MM.1S (cell line): Measurements from ENCODE around the gene PEX14.

Experiments used
- DNase-seq: peaks from one replicate; pipeline ENCODE4 v3.0.0-alpha.2; 2015
- H2AFZ ChIP-seq: fragments of 300-600 bp; sonication (generic); 2 replicates; pipeline ENCODE4 v1.6.0; 2016; ENCODE audit warnings: antibody characterized with exemption, low read length
- H3F3A ChIP-seq: fragments of 300-600 bp; sonication (generic); 2 replicates; pipeline ENCODE4 v1.6.1; 2016; ENCODE audit warnings: mild to moderate bottlenecking, antibody characterized with exemption, low read length, moderate library complexity, mixed read lengths; ENCODE audit not compliant: insufficient read depth
- H3K27ac ChIP-seq: fragments of 300-600 bp; sonication (generic); 2 replicates; pipeline ENCODE4 v1.5.1; 2016; ENCODE audit warnings: mild to moderate bottlenecking, low read length
- H3K27me3 ChIP-seq: fragments of 300-600 bp; sonication (generic); replicated peaks from 2 replicates; pipeline ENCODE4 v1.6.0; 2016; ENCODE audit warnings: low read length; ENCODE audit not compliant: insufficient read depth
- H3K36me3 ChIP-seq: fragments of 300-600 bp; sonication (generic); replicated peaks from 2 replicates; pipeline ENCODE4 v1.6.1; 2016; ENCODE audit warnings: mild to moderate bottlenecking, low read length, mixed read lengths; ENCODE audit not compliant: insufficient read depth
- H3K4me1 ChIP-seq: fragments of 300-600 bp; sonication (generic); 2 replicates; pipeline ENCODE4 v1.6.1; 2016; ENCODE audit warnings: low read length, mixed read lengths
- H3K4me2 ChIP-seq: fragments of 300-600 bp; sonication (generic); 2 replicates; pipeline ENCODE4 v1.6.0; 2016; ENCODE audit warnings: low read depth, low read length
- H3K4me3 ChIP-seq: fragments of 300-600 bp; sonication (generic); 2 replicates; pipeline ENCODE4 v1.5.1; 2016; ENCODE audit warnings: low read length, mixed read lengths
- H3K79me2 ChIP-seq: fragments of 300-600 bp; sonication (generic); 2 replicates; pipeline ENCODE4 v1.6.1; 2016; ENCODE audit warnings: mixed run types, low read length, mixed read lengths
- H3K9ac ChIP-seq: fragments of 300-600 bp; sonication (generic); 2 replicates; pipeline ENCODE4 v1.6.1; 2016; ENCODE audit warnings: low read length, mixed read lengths
- H3K9me2 ChIP-seq: fragments of 300-600 bp; sonication (generic); replicated peaks from 2 replicates; pipeline ENCODE4 v1.6.1; 2016; ENCODE audit warnings: mild to moderate bottlenecking, low read length, mixed read lengths; ENCODE audit not compliant: insufficient read depth
- H3K9me3 ChIP-seq: fragments of 300-600 bp; sonication (generic); replicated peaks from 2 replicates; pipeline ENCODE4 v1.6.1; 2016; ENCODE audit warnings: mild to moderate bottlenecking, low read length, mixed read lengths; ENCODE audit not compliant: insufficient read depth
- H4K20me1 ChIP-seq: fragments of 300-600 bp; sonication (generic); 2 replicates; pipeline ENCODE4 v1.6.1; 2016; ENCODE audit warnings: mild to moderate bottlenecking, low read length, moderate library complexity, mixed read lengths; ENCODE audit not compliant: insufficient read depth
- EZH2 ChIP-seq: fragments of 300-600 bp; sonication (generic); optimal IDR thresholded peaks from 2 replicates; pipeline ENCODE3; 2017; ENCODE audit warnings: low read depth, mild to moderate bottlenecking, antibody characterized with exemption, low read length, mixed read lengths
- EZH2phosphoT487 ChIP-seq: fragments of 300-600 bp; sonication (generic); IDR thresholded peaks from 2 replicates; pipeline ENCODE4 v1.6.1; 2018; ENCODE audit warnings: antibody characterized with exemption, low read length
- TF ChIP-seq, protein P1 (sequence below): fragments of 300-600 bp; sonication (generic); IDR thresholded peaks from 2 replicates; pipeline ENCODE4 v1.5.1; 2016; ENCODE audit warnings: antibody characterized with exemption, low read length, mixed read lengths

Gene PEX14

DNA sequence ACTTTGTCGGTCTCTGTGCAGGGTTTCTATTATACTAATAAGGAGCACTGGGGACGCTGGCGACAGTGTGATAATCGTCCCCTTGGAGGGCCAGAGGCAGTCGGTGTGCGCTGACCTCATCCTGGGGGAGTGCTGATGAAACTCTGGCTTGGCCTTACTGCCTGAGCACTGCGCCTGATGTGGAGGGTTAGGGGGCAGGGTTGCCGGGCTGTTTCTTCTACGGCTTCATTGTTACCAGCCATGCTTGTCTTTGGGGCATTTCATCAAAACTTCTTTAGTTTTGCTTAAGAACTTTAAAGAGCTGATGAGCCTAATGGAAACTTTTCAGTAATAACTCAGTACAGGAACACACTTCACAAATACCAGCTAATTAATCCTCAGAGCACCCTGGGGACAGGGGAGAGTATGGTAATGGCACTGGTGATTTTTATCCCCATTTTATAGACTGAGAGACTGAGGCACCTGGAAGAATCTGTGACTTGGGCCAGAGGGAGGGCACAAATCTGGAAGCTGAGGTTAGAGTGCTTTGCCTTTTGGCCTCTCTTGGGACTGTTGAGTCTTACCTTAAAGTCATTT is 81.8 kb downstream of the PEX14 start:
- Histone ChIP-seq H3K27ac (no peak overlapping the region), H3K79me2 (no peaks in the 10 kb centered on the region), H3K9me2 (no peaks in the 10 kb centered on the region), H4K20me1 (no peaks in the 10 kb centered on the region), H3K4me2 (no peak overlapping the region), H3K36me3 (no peaks in the 10 kb centered on the region), H3K4me3 (no peak overlapping the region), H3F3A (no peaks in the 10 kb centered on the region), H3K9ac (no peak overlapping the region), H3K4me1 (no peaks in the 10 kb centered on the region), H3K27me3 (no peaks in the 10 kb centered on the region), H2AFZ (no peak overlapping the region), H3K9me3 (no peaks in the 10 kb centered on the region)
- TF ChIP-seq, protein P1, sequence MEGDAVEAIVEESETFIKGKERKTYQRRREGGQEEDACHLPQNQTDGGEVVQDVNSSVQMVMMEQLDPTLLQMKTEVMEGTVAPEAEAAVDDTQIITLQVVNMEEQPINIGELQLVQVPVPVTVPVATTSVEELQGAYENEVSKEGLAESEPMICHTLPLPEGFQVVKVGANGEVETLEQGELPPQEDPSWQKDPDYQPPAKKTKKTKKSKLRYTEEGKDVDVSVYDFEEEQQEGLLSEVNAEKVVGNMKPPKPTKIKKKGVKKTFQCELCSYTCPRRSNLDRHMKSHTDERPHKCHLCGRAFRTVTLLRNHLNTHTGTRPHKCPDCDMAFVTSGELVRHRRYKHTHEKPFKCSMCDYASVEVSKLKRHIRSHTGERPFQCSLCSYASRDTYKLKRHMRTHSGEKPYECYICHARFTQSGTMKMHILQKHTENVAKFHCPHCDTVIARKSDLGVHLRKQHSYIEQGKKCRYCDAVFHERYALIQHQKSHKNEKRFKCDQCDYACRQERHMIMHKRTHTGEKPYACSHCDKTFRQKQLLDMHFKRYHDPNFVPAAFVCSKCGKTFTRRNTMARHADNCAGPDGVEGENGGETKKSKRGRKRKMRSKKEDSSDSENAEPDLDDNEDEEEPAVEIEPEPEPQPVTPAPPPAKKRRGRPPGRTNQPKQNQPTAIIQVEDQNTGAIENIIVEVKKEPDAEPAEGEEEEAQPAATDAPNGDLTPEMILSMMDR, result no peak
- TF ChIP-seq EZH2, result no peak
- TF ChIP-seq EZH2phosphoT487, result no peak
- DNase-seq, result no peak

DNA sequence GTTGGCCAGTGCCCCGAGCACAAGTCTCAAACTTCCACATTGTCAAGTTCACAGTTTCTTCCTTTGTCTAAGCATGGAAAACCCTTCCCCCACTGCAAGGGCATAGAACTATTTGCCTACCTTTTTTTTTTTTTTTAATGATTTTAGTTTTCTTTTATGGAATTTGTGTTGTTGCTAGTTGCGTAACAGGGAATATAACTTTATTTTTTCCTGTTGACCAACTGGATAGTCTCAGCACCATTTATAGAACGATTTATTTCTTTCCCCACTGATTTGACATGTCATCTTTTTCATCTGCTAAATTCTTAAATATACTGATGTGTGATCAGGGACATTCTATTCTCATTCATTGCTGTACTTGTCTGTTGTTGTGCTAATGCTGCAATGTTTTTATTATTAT is 83.0 kb downstream of the PEX14 start:
- TF ChIP-seq EZH2phosphoT487 (no peak), EZH2 (no peak)
- TF ChIP-seq, protein P1, result no peak
- Histone ChIP-seq H3F3A (no peaks in the 10 kb centered on the region), H3K9ac (no peak overlapping the region), H2AFZ (no peak overlapping the region), H3K4me2 (no peak overlapping the region), H3K79me2 (no peaks in the 10 kb centered on the region), H3K9me3 (no peaks in the 10 kb centered on the region), H3K4me3 (no peak overlapping the region), H3K27ac (no peak overlapping the region), H4K20me1 (no peaks in the 10 kb centered on the region), H3K4me1 (no peaks in the 10 kb centered on the region), H3K27me3 (no peaks in the 10 kb centered on the region), H3K36me3 (no peaks in the 10 kb centered on the region), H3K9me2 (no peaks in the 10 kb centered on the region)
- DNase-seq, result no peak

DNA sequence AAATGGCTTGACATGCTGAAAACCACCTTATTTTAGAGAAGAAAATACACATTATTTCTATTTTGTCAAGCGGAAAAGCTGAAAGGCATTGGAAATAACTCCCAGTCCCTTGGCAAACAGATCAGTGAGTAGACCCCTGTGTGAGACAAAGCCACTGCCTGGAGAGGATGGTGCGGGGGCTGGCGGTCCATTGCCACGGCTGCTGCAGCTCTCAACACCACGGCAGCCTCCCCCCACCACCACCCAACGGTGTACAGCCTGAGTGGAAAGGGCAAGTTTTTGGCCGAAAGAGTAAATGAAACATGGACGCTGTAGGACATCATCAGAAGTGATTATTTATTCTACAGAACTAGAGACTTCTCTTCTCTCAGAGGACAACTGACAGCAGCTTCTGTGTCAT is 84.6 kb downstream of the PEX14 start:
- H3K4me1 ChIP-seq, result no peaks in the 10 kb centered on the region
- no peaks in the 10 kb centered on the region for H3K9me3 ChIP-seq
- H3K79me2 ChIP-seq, result no peaks in the 10 kb centered on the region
- no peak overlapping the region for H2AFZ ChIP-seq
- H3K9me2 ChIP-seq, result no peaks in the 10 kb centered on the region
- no peak for DNase-seq
- no peaks in the 10 kb centered on the region for H4K20me1 ChIP-seq
- H3K27me3 ChIP-seq, result no peaks in the 10 kb centered on the region
- H3F3A ChIP-seq, result no peaks in the 10 kb centered on the region
- no peak overlapping the region for H3K9ac ChIP-seq
- TF ChIP-seq EZH2phosphoT487, result no peak
- TF ChIP-seq, protein P1, result no peak
- no peak for TF ChIP-seq EZH2
- H3K4me3 ChIP-seq, result no peak overlapping the region
- H3K4me2 ChIP-seq, result no peak overlapping the region
- no peak overlapping the region for H3K27ac ChIP-seq
- H3K36me3 ChIP-seq, result no peaks in the 10 kb centered on the region
